ENCODE data around the gene NARF. TPM values are rescaled to one million over a fixed set of nuclear protein-coding genes. Genes with fewer than 3 reads are reported as not detected.

NARF gene
- total RNA-seq, 2 experiments from 2014 or later = 75.0 to 151 TPM

- Histone ChIP-seq H3K9me2 (ENCODE audit: insufficient read depth, low read length) (no peaks in the 10 kb centered on the region), H2AFZ (ENCODE audit: low read length) (no peak overlapping the region), H4K20me1 (ENCODE audit: insufficient read depth, low read length) (no peaks in the 10 kb centered on the region), H3K79me2 (ENCODE audit: insufficient read depth, low read depth, low read length) (no peaks in the 10 kb centered on the region), H3K4me2 (ENCODE audit: low read length) (no peak overlapping the region), H3K36me3 (ENCODE audit: insufficient read depth, low read length) (peaks cover 90% of the 10 kb centered on the region), H3K4me1 (ENCODE audit: insufficient read depth, low read length, poor library complexity, severe bottlenecking) (no peaks in the 10 kb centered on the region), H3K4me3 (ENCODE audit: low read depth, low read length, poor library complexity, severe bottlenecking) (no peak overlapping the region), H3K9me3 (ENCODE audit: low read length) (no peaks in the 10 kb centered on the region), H3K27ac (ENCODE audit: low read depth, low read length, poor library complexity, severe bottlenecking) (no peak overlapping the region)
- no peak for DNase-seq (ENCODE audit: low spot score)
- intact Hi-C loops (cut with micrococcal nuclease; ENCODE audit: unreplicated experiment) = no loop called here
- TF ChIP-seq CTCF (conservative IDR thresholded peaks at IDR 0.05; ENCODE audit: low read length) (no peak), EZH2phosphoT487 (IDR thresholded peaks at IDR 0.05; ENCODE audit: borderline replicate concordance, low read depth, low read length) (no peak)
- no TSS peak for BruUV-seq (replicated peaks)
- CTCF ChIA-PET (ENCODE audit: unreplicated experiment) = no interaction called here
- POLR2A ChIA-PET = no interaction called here
Measured at GRCh38 chr17:82483836-82484235, 25.3 kb downstream of the NARF start.

GRCh38 chr17:82486231-82487094 lies 27.9 kb downstream of the NARF start:
- intact Hi-C loops (cut with micrococcal nuclease; ENCODE audit: unreplicated experiment) = no loop called here
- H3K79me2 ChIP-seq (ENCODE audit: insufficient read depth, low read depth, low read length) = no peaks in the 10 kb centered on the region
- H3K4me2 ChIP-seq (ENCODE audit: low read length) = no peak overlapping the region
- no peaks in the 10 kb centered on the region for H4K20me1 ChIP-seq (ENCODE audit: insufficient read depth, low read length)
- ChIA-PET CTCF (ENCODE audit: unreplicated experiment) (interaction anchor here (0.6 kb wide), 1 partner anchor 9 kb away, joined by 3 read pairs; no protein-coding TSS in a partner anchor), POLR2A (no interaction called here)
- H3K9me3 ChIP-seq (ENCODE audit: low read length) = no peaks in the 10 kb centered on the region
- H3K4me1 ChIP-seq (ENCODE audit: insufficient read depth, low read length, poor library complexity, severe bottlenecking) = peaks cover 19% of the 10 kb centered on the region
- H3K4me3 ChIP-seq (ENCODE audit: low read depth, low read length, poor library complexity, severe bottlenecking) = no peak overlapping the region
- TF ChIP-seq EZH2phosphoT487 (IDR thresholded peaks at IDR 0.05; ENCODE audit: borderline replicate concordance, low read depth, low read length) (no peak), CTCF (conservative IDR thresholded peaks at IDR 0.05; ENCODE audit: low read length) (no peak)
- no TSS peak for BruUV-seq (replicated peaks)
- H3K36me3 ChIP-seq (ENCODE audit: insufficient read depth, low read length) = peaks cover 74% of the 10 kb centered on the region
- H3K27ac ChIP-seq (ENCODE audit: low read depth, low read length, poor library complexity, severe bottlenecking) = no peak overlapping the region
- DNase-seq (ENCODE audit: low spot score) = no peak
- no peak overlapping the region for H2AFZ ChIP-seq (ENCODE audit: low read length)
- H3K9me2 ChIP-seq (ENCODE audit: insufficient read depth, low read length) = no peaks in the 10 kb centered on the region

GRCh38 chr17:82487910-82488309 lies 29.4 kb downstream of the NARF start:
- Histone ChIP-seq H3K4me1 (ENCODE audit: insufficient read depth, low read length, poor library complexity, severe bottlenecking) (peaks cover 19% of the 10 kb centered on the region), H3K36me3 (ENCODE audit: insufficient read depth, low read length) (peaks cover 60% of the 10 kb centered on the region), H3K9me2 (ENCODE audit: insufficient read depth, low read length) (no peaks in the 10 kb centered on the region), H3K4me2 (ENCODE audit: low read length) (no peak overlapping the region), H3K27ac (ENCODE audit: low read depth, low read length, poor library complexity, severe bottlenecking) (no peak overlapping the region), H4K20me1 (ENCODE audit: insufficient read depth, low read length) (no peaks in the 10 kb centered on the region), H3K79me2 (ENCODE audit: insufficient read depth, low read depth, low read length) (no peaks in the 10 kb centered on the region), H3K4me3 (ENCODE audit: low read depth, low read length, poor library complexity, severe bottlenecking) (no peak overlapping the region), H2AFZ (ENCODE audit: low read length) (no peak overlapping the region), H3K9me3 (ENCODE audit: low read length) (no peaks in the 10 kb centered on the region)
- ChIA-PET POLR2A (interaction anchor here (0.8 kb wide), 1 partner anchor 11 kb away, joined by 3 read pairs; no protein-coding TSS in a partner anchor), CTCF (ENCODE audit: unreplicated experiment) (no interaction called here)
- no peak for TF ChIP-seq CTCF (conservative IDR thresholded peaks at IDR 0.05; ENCODE audit: low read length)
- TF ChIP-seq EZH2phosphoT487 (IDR thresholded peaks at IDR 0.05; ENCODE audit: borderline replicate concordance, low read depth, low read length) = no peak
- DNase-seq (ENCODE audit: low spot score) = no peak
- BruUV-seq (replicated peaks) = no TSS peak
- intact Hi-C loops (cut with micrococcal nuclease; ENCODE audit: unreplicated experiment) = no loop called here
